Mammary epithelial cell (primary cell): Measurements from ENCODE around the gene ZSWIM3.

ENCODE experiments used
- CTCF ChIP-seq, 2 donors: IDR thresholded peaks in 1 of 2; conservative IDR thresholded peaks in 1 of 2; 2 replicates each; pipeline ENCODE4 v1.5.1; 2011 to 2012; ENCODE audit warnings: inconsistent platforms in 2 of 2, low read length in 2 of 2, mild to moderate bottlenecking in 2 of 2, control low read depth in 1 of 2, low read depth in 1 of 2; ENCODE audit not compliant: insufficient read depth in 1 of 2; ENCODE audit errors: extremely low read depth in 1 of 2
- EZH2 ChIP-seq: IDR thresholded peaks from 2 replicates; pipeline ENCODE4 v1.6.1; 2012; ENCODE audit warnings: low read length, inconsistent platforms, borderline replicate concordance

DNA sequence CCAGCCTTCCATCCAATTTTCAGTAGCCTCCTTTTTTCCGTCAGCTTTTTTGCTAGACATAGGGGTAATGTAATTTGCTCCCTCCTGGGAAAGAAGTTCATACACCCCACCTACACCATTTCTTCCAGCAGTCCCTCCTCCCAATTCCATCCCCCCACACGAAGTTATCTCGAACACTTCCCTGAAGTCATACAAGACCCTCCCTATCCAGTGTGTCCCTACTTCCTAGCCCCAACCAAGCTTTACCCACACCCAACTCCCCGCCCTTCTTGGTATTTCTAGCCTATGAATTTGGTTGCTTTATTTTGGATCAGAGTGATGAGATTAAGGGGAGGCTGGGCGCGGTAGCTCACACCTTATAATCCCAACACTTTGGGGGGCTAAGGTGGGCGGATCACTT, 43.9 kb upstream of the ZSWIM3 start:
- no peak for TF ChIP-seq CTCF (conservative IDR thresholded peaks at IDR 0.05 in 1 of 2, IDR thresholded peaks at IDR 0.05 in 1 of 2; ENCODE audit: extremely low read depth in 1 of 2, insufficient read depth in 1 of 2, low read depth in 1 of 2, low read length in 2 of 2)
- TF ChIP-seq EZH2 = no peak
